Stimulated activated CD4-positive, alpha-beta T cell treated with anti-CD3 and anti-CD28 coated beads, Interleukin-1b, Interleukin-23, amount 100 ng/mL, for 24 hours (primary cell): ENCODE data around the gene CRHR1.

Source experiments
- DNase-seq, 4 experiments: peaks; one replicate each; pipeline ENCODE4 v3.0.0-alpha.2; 2020; ENCODE audit warnings: low read depth in 4 of 4, low spot score in 1 of 4

Gene CRHR1

DNA sequence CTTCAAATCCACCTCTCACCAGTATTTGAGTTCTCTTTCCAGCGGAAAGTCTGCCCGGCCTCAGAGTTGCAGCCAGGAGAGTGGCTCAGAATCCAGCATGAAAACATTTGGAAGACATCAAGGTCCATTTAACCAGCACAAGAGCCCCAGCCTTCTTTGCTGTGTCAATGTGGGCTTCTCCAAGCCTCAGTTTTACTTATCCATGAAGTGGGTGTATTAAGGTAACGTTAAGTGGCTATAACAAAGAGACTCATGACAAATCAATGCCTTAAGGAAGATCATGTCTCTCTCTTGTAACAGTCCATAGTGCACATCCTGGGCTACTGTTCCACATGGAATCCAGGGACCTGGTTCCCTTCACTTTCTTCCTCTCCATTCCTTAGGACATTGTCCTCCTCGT lies 59.6 kb downstream of the CRHR1 start:
- DNase-seq, result no peak

- no peak for DNase-seq
Measured at GRCh38 chr17:45844695-45845375, 60.7 kb downstream of the CRHR1 start, which contains the start of gene SPPL2C. Gene SPPL2C (plus strand): TSS chr17:45844881. CDS start chr17:45844907, 26 bp downstream.

DNA sequence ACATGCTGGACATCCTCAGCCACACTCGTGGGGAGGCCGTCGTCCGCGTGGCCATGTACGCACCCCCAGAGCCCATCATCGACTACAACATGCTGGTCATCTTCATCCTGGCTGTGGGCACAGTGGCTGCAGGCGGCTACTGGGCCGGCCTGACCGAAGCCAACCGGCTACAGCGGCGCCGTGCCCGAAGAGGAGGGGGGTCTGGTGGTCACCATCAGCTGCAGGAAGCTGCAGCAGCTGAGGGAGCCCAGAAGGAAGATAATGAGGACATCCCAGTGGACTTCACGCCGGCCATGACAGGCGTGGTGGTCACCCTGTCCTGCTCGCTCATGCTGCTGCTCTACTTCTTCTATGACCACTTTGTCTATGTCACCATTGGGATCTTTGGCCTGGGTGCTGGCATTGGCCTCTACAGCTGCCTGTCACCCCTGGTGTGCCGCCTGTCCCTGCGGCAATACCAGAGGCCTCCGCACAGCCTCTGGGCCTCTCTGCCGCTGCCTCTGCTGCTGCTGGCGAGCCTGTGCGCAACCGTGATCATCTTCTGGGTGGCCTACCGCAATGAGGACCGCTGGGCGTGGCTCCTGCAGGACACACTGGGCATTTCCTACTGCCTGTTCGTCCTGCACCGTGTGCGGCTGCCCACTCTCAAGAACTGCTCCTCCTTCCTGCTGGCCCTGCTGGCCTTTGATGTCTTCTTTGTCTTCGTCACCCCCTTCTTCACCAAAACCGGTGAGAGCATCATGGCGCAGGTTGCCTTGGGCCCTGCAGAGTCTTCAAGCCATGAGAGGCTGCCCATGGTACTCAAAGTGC lies 61.5 kb downstream of the CRHR1 start:
- DNase-seq, result no peak

DNA sequence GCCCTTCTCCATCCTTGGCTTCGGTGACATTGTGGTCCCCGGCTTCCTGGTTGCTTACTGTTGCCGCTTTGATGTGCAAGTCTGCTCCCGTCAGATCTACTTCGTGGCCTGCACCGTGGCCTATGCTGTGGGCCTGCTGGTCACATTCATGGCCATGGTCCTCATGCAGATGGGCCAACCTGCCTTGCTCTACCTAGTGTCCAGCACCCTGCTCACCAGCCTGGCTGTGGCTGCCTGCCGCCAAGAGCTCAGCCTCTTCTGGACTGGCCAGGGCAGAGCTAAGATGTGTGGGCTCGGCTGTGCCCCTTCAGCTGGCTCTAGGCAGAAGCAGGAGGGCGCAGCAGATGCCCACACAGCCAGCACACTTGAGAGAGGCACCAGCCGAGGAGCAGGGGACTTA lies 62.1 kb downstream of the CRHR1 start:
- no peak for DNase-seq

DNA sequence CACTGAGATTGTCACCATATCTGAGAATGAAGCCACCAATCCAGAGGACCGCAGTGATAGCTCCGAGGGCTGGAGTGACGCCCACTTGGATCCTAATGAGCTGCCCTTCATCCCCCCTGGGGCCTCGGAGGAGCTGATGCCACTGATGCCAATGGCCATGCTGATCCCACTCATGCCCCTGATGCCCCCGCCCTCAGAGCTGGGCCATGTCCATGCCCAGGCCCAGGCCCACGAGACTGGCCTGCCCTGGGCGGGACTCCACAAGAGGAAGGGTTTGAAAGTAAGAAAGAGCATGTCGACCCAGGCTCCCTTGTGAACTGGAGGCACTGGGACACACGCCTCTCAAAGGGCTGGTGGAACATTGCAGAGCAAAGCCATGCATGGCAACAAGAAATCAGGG lies 62.5 kb downstream of the CRHR1 start:
- no peak for DNase-seq

DNA sequence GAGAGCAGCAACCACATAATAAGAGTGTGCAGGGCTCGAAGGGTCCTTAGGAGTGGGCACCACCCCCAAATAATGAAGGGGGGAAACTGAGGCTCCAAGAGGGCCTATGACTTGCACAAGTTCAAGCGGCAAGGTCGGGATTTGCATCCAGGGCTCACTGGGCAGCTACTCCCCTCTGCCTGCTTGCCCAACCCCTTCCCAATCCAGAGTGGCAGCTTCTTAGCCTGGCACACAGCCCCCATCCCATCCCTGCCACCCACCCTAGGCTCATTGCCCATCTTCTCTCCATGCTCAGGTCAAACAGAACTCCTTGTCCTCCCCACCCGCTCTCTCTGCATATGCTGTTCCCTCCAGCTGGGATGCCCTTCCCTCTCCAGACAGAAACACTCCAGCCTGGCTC lies 63.0 kb downstream of the CRHR1 start:
- DNase-seq, result no peak

- DNase-seq, result no peak
Measured at GRCh38 chr17:45847747-45848146, 63.6 kb downstream of the CRHR1 start.

DNA sequence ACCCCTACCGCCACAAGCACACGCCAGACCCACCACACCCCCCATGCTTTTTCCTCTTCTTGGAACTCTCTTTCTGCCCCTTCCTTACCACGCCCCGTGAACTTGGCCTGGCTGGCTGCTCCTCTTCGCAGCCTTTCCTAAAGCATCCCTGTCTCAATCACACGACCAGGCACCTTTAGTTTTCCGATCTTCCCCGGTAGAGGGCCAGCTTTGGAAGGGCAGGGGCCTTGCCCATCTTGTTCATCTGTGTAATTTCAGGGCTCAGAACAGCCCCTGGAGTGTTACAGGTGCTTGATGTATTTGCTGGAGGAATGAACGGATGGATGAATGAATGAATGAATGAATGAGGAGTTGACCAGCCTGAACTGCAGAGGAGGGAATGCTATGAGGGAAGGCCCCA lies 64.3 kb downstream of the CRHR1 start:
- no peak for DNase-seq

GRCh38 chr17:45848868-45849535 lies 64.9 kb downstream of the CRHR1 start:
- no peak for DNase-seq

DNA sequence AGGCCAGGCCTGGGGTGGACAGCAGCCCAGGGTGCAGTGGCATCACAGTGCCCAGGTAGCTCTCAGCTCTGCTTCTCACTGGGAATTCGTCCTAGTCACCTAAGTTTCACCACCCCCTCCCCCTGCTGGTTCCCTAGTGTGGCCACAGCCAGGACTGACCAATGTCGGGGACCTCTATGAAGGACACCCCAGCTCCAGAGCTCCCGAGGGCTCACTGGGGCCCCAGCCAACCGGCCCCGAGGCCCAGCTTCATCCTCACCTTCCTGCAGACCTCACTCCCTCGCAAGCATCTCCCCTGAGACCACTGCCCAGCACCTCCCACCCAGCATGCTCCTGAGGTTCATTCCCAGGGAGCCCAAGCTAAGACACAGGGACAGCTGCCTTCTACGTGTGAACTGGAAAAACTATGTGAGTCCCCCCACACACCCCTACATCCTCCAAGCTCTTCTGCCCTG lies 65.4 kb downstream of the CRHR1 start:
- no peak for DNase-seq

DNA sequence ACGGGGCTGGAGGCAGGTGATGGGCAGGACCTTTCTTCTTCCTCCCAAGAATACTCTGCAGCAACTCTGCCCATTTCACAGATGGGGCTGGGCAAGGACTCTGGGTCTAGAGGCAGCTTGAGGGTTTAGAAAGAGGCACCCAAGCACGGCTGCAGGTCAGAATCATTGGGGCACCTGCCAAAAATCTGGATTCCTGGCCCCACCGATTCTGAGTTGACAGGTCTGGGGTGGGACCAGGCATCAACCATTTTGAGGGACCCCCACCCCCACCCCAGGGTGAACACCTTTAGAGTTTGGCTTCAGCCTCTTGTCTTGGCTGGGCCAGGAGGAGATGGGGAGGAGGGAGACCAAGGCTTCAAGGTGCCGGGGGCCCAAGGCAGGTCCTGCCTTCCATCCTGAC lies 65.9 kb downstream of the CRHR1 start:
- DNase-seq, result no peak

DNA sequence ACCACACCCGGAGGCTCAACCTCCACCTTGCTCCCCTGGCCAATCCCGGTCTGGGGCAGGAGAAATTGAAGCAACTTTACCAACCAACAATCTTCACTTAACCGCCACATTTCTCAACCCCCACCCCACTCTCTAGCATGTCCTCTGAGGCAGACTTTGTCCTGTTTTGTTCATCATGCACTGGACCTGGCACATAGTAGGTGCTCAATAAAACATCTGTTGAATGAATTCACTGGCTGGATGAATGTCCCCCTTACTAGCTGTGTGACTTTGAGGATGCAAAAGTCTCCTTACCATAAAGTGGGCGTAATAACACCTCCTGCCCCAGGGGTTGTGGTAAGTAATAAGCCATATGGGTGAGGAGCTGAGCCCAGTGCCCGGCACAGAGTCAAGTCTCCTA lies 66.3 kb downstream of the CRHR1 start:
- no peak for DNase-seq

DNA sequence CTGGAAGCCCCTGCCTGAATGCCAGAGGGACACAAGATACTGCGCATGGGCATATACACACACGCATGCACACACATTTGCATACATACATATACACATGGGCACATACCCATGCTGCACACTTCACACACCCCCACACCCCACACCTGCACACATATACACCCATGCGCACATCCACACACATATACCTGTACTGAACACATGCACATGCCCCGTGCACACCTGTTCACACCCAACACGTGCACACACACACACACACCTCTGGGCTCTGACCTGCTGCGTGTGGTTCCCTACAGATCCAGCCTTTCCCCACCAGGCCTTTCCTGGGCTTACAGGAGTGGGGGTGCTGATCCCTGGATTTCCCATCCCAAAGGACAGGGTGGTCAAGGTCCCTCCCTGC lies 66.9 kb downstream of the CRHR1 start:
- DNase-seq, result no peak

- DNase-seq, result no peak
Measured at GRCh38 chr17:45851464-45851863, 67.3 kb downstream of the CRHR1 start.

DNA sequence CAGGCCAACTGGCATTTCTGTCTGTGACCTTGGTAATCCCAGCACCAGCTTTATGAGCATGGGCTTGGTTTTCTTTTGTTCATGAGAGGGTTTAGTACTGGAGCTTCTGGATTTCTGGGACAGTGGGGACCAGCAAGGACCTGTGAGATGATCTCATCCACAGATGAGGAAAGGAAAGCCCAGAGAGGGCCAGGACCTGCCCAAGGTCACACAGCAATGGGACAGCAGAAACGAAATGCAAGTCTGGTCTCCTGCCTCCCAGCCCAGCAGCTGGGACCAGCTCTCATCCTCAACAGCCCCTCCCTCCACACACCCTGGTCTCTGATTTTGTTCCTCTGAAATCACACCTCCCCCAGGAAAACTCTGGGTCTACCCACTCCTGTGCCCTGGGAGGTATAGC lies 67.8 kb downstream of the CRHR1 start:
- DNase-seq, result no peak

GRCh38 chr17:45852535-45853297 lies 68.6 kb downstream of the CRHR1 start:
- DNase-seq, result peak; percentile 40 to 55 (median 44)

DNA sequence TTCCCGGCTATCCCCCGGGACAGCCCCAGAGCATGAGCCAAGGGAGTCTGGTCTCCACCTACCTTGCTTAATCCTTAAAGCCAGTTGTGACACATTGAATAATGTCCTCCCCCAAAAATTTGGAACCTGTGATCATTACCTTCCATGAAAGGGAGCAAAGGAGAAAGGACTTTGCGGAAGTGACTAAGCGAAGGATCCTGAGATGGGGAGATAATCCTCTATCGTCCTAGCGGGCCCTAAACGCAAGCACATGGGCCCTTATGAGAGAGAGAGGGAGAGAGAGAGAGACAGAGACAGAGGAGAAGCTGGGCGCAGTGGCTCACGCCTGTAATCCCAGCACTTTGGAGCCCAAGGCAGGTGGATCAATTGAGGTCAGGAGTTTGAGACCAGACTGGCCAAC lies 70.1 kb downstream of the CRHR1 start:
- DNase-seq, result no peak

DNA sequence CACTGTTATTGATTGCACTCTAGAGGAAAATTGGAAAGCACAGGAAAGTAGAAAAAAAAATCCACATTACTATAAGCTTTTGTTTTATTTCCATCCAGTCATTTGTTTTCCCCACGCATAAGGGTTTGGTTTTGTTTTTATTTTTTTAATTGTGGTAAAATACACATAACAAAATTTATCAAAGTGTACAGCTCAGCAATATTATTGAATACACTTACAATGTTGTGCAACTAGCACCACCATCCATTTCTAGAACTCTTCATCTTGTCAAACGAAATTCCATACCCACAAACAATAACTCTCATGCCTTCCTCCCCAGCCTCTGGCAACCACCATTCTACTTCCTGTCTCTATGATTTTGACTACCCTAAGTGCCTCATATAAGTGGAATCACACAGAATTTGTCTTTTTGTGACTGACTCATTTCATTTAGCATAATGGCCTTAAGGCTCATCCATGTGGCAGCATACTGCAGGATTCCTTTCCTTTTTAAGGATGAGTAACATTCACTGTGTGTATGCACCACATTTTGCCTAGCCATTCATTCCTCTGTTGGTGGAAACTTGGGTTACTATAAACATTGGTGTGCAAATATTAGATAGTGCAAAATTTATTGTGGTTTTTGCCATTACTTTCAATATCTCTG lies 71.7 kb downstream of the CRHR1 start:
- DNase-seq, result no peak

- no peak for DNase-seq
Measured at GRCh38 chr17:45857977-45858708, 74.0 kb downstream of the CRHR1 start.

- no peak for DNase-seq
Measured at GRCh38 chr17:45861165-45861564, 77.0 kb downstream of the CRHR1 start.
